PC-3 (cell line): ENCODE data around the gene HEYL.

Source experiments
- CTCF ChIP-seq: fragments of 300-600 bp; sonication (generic); conservative IDR thresholded peaks from 2 replicates; pipeline ENCODE4 v1.5.1; 2017; ENCODE audit warnings: antibody characterized with exemption, low read depth, mild to moderate bottlenecking, low read length
- EZH2 ChIP-seq: fragments of 300-600 bp; sonication (generic); IDR thresholded peaks from one replicate; pipeline ENCODE4 v1.6.1; 2017; ENCODE audit warnings: antibody characterized with exemption, mild to moderate bottlenecking, low read length; ENCODE audit not compliant: unreplicated experiment

- TF ChIP-seq EZH2 (no peak), CTCF (no peak)
These were observed 19.7 kb upstream of the HEYL start for GRCh38 chr1:39659110-39659509.
